ENCODE data around the gene KIAA0408. TPM values are rescaled to one million over a fixed set of nuclear protein-coding genes. Genes with fewer than 3 reads are reported as not detected.

Gene KIAA0408
- total RNA-seq, 1 experiment from 2014 or later, result 3.1 TPM

DNA sequence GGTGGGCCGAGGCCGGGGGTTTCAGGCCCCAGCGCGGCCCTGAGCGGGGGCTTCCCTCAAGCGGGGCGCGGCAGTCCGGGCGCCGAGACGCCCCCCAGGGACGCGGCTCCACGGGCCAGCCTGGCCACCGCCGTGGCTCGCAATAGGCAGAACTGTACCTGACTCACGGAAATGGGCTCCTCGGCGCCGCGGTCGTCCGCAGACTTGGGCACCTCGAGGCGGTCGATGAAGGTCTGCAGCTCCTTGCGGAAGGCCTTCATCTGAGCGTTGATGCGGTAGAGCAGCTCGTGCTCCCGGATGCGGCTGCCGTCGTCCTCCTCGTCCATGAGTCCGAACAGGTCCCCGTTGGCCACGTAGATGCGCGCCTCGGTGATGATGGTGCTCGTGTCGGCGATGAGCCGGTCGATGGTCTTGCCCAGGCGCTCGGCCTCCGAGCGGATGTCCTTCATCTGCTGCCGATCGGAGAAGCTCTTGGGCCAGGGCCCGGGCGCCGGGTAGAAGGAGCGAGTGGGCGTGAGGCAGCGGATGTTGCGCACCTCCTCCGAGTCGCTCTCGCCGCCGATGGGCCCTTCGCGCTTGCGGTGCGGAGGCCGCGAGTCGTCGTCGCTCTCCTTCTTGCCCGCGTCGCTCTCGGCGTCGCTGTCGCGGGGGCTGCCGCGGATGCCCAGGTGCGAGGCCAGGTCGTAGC lies 16.1 kb upstream of the KIAA0408 start:
- Histone ChIP-seq H3T11ph (ENCODE audit: low read length) (no peak overlapping the region), H2BK5ac (ENCODE audit: insufficient read length, low read length) (no peak overlapping the region), H2BK12ac (ENCODE audit: insufficient read length, low read depth, low read length) (no peak overlapping the region), H3K23me2 (ENCODE audit: insufficient read length, low read depth, low read length, poor library complexity, severe bottlenecking) (no peaks in the 10 kb centered on the region), H3K4me1 (ENCODE audit: insufficient read depth, low read length) (peaks cover 2% of the 10 kb centered on the region), H2BK120ac (ENCODE audit: low read depth, low read length, poor library complexity, severe bottlenecking) (no peak overlapping the region), H3K79me2 (ENCODE audit: insufficient read depth, low read length) (no peaks in the 10 kb centered on the region), H3K79me1 (ENCODE audit: insufficient read depth, low read depth, low read length, poor library complexity, severe bottlenecking) (no peaks in the 10 kb centered on the region), H3K9ac (ENCODE audit: extremely low read depth, insufficient read length, low read length) (no peak overlapping the region), H3K9me3 (ENCODE audit: control insufficient read depth, low read depth, low read length) (no peaks in the 10 kb centered on the region), H4K8ac (replicated peaks; ENCODE audit: insufficient read length, low read depth, low read length) (no peak overlapping the region), H4K20me1 (ENCODE audit: control insufficient read depth, insufficient read depth, insufficient read length) (no peaks in the 10 kb centered on the region), H2BK15ac (ENCODE audit: low read depth, low read length) (no peak overlapping the region), H3K27ac (ENCODE audit: insufficient read length, low read depth, low read length) (no peak overlapping the region), H2AK5ac (ENCODE audit: insufficient read length, low read length) (no peak overlapping the region), H3K18ac (ENCODE audit: insufficient read length, low read depth, low read length) (no peak overlapping the region), H2BK20ac (ENCODE audit: low read depth, low read length, poor library complexity, severe bottlenecking) (no peak overlapping the region), H3K4me2 (ENCODE audit: insufficient read depth, insufficient read length, low read length) (no peak overlapping the region), H3K27me3 (ENCODE audit: insufficient read depth, low read length) (no peaks in the 10 kb centered on the region), H4K91ac (ENCODE audit: insufficient read length, low read depth, low read length) (no peak overlapping the region), H2AFZ (ENCODE audit: low read length) (no peak overlapping the region), H3K56ac (ENCODE audit: insufficient read length, low read depth, low read length) (no peak overlapping the region), H4K5ac (ENCODE audit: insufficient read length, low read depth, low read length) (no peak overlapping the region), H3K14ac (ENCODE audit: insufficient read depth, low read length) (no peak overlapping the region), H3K23ac (ENCODE audit: insufficient read length, low read depth, low read length) (no peak overlapping the region), H3K4ac (ENCODE audit: low read depth, low read length) (no peak overlapping the region)
- Mint-ChIP-seq H3K4me1 (peaks cover 4 to 5% of the 10 kb centered on the region in 2 experiments; a peak in 2 of 4 replicates), H3K27ac (no peak overlapping the region), H3K4me3 (no peak overlapping the region), H3K9me3 (no peaks in the 10 kb centered on the region), H3K36me3 (ENCODE audit: insufficient read depth in 1 of 3, low read depth in 3 of 3) (peaks cover 30 to 62% (median 48%) of the 10 kb centered on the region in 3 experiments), H3K27me3 (ENCODE audit: low read depth) (no peaks in the 10 kb centered on the region)
- DNase-seq, result no peak
- no CpG with 5 or more reads among the region's 87 CpGs for WGBS (ENCODE audit: extremely low coverage, insufficient read length, low lambda C conversion rate)
- no peak for TF ChIP-seq CTCF (conservative IDR thresholded peaks at IDR 0.05)

Measured in H9 (cell line).